ENCODE results near the gene ZRANB1.

Gene ZRANB1

DNA sequence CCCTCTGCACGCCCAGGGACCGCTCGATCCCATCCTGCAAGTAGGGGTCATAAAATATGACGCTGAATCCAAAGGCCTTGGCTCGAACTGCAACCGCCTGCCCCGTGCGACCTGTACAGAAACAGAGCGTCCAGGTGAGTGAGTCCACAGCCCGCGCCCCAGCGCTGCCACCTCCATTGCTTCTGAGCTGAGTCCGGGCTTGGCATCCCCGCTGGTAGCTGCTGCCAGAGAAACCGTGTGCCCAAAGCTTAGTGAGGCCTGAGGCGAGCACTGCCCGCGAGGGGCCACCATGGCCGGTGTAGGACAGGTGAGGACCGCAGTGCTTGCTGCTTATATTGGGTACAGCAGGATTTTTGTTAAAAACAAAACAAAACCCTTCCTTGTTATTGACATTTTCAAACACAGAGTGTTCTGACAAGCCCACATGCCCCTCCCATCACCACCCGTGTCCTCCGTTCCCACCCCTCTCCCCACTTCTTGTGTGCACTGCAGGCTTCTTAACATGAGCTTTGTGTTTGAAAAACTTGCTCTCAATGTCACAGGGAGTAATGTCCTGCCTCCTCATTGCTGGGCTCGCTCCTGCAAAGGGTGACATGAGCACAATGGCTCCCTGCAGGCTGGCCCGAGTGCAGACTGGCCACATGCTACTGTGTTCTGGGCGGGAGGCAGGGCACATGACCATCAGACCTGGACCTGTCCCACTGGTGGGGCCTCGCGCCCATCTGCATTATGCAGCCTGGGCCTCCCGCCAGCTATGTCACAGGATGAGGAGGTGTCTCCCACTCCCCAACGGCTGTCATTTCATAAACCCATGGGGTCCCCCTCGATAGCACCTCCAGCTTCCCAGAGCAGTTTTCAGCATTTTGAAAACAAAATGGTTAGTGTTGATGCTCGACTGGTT is 52.9 kb downstream of the ZRANB1 start:
- Histone ChIP-seq H3K4me3 (ENCODE audit: severe bottlenecking) (no peak overlapping the region), H3K9me3 (ENCODE audit: severe bottlenecking) (no peaks in the 10 kb centered on the region), H3K36me3 (ENCODE audit: low read depth) (peaks cover 98% of the 10 kb centered on the region), H3K4me1 (ENCODE audit: insufficient read depth, poor library complexity, severe bottlenecking) (no peaks in the 10 kb centered on the region), H3K27me3 (ENCODE audit: insufficient read depth, poor library complexity, severe bottlenecking) (no peaks in the 10 kb centered on the region), H3K27ac (ENCODE audit: poor library complexity, severe bottlenecking) (no peak overlapping the region)
- DNase-seq (ENCODE audit: low spot score) (no peak), ATAC-seq (ENCODE audit: low read depth) (no peak)
- TF ChIP-seq, protein P1, sequence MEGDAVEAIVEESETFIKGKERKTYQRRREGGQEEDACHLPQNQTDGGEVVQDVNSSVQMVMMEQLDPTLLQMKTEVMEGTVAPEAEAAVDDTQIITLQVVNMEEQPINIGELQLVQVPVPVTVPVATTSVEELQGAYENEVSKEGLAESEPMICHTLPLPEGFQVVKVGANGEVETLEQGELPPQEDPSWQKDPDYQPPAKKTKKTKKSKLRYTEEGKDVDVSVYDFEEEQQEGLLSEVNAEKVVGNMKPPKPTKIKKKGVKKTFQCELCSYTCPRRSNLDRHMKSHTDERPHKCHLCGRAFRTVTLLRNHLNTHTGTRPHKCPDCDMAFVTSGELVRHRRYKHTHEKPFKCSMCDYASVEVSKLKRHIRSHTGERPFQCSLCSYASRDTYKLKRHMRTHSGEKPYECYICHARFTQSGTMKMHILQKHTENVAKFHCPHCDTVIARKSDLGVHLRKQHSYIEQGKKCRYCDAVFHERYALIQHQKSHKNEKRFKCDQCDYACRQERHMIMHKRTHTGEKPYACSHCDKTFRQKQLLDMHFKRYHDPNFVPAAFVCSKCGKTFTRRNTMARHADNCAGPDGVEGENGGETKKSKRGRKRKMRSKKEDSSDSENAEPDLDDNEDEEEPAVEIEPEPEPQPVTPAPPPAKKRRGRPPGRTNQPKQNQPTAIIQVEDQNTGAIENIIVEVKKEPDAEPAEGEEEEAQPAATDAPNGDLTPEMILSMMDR (IDR thresholded peaks at IDR 0.05; ENCODE audit: poor library complexity, severe bottlenecking) = no peak

DNA sequence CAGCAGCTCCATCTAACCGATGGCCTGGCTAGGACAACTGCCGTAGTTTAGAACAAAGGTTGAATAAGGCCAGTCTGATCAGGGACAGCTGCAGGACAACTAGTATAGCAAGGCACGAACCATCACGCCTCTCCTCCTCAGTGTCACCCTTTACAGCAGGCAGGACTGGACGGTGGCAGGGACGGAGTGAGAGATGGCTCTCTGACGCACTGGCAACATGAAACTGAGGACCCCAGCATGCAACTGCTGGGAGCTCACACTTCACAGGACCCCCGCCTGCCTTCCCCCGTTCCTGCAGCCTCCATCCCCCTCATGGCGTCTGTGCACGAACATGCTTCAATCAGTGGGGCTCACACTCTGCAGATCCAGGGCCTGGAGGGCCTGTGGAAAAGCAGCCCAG is 53.7 kb downstream of the ZRANB1 start:
- H3K27me3 ChIP-seq (ENCODE audit: insufficient read depth, poor library complexity, severe bottlenecking) = no peaks in the 10 kb centered on the region
- H3K4me1 ChIP-seq (ENCODE audit: insufficient read depth, poor library complexity, severe bottlenecking) = no peaks in the 10 kb centered on the region
- H3K27ac ChIP-seq (ENCODE audit: poor library complexity, severe bottlenecking) = no peak overlapping the region
- TF ChIP-seq, protein P1 (IDR thresholded peaks at IDR 0.05; ENCODE audit: poor library complexity, severe bottlenecking) = no peak
- no peaks in the 10 kb centered on the region for H3K9me3 ChIP-seq (ENCODE audit: severe bottlenecking)
- H3K4me3 ChIP-seq (ENCODE audit: severe bottlenecking) = no peak overlapping the region
- peaks cover 98% of the 10 kb centered on the region for H3K36me3 ChIP-seq (ENCODE audit: low read depth)
- no peak for ATAC-seq (ENCODE audit: low read depth)
- DNase-seq (ENCODE audit: low spot score) = no peak

DNA sequence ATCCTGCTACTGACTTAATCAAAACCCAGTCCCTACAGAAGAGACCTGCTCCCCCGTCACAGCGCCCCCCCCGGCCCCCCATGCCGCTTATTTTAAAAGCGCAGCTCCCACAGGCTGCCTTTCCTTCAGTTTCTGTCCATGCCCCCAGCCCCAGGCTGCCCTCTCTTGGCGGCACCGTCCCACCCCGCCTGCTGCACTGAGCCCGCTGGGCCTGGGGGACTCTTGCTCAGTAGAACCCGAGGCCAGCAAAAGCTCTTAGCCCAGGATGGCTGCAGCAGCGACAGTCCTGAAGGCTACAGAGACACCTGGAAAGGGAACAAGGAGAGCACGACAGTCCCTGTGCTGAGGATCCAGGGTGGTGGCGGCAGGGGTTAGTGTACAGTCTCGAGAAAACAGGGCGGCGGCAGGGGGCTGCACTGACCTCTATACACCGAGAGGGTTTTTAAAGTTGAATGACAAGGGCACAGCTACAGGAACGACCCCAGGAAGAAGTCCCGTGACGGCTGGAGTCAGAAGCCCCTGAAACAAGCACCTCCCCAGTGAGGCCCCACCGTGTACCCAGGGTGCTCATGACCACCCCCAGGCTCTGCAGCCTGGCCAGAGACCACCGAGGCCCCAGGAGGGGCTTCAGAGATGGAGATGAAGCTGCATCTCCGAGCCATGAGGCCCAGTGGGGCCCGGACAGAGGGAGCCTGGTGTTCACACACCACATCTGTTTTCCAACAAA is 54.4 kb downstream of the ZRANB1 start:
- Histone ChIP-seq H3K27ac (ENCODE audit: poor library complexity, severe bottlenecking) (no peak overlapping the region), H3K4me1 (ENCODE audit: insufficient read depth, poor library complexity, severe bottlenecking) (no peaks in the 10 kb centered on the region), H3K4me3 (ENCODE audit: severe bottlenecking) (no peak overlapping the region), H3K27me3 (ENCODE audit: insufficient read depth, poor library complexity, severe bottlenecking) (no peaks in the 10 kb centered on the region), H3K9me3 (ENCODE audit: severe bottlenecking) (no peaks in the 10 kb centered on the region), H3K36me3 (ENCODE audit: low read depth) (peaks cover 98% of the 10 kb centered on the region)
- no peak for ATAC-seq (ENCODE audit: low read depth)
- no peak for DNase-seq (ENCODE audit: low spot score)
- TF ChIP-seq, protein P1 (IDR thresholded peaks at IDR 0.05; ENCODE audit: poor library complexity, severe bottlenecking) = no peak

DNA sequence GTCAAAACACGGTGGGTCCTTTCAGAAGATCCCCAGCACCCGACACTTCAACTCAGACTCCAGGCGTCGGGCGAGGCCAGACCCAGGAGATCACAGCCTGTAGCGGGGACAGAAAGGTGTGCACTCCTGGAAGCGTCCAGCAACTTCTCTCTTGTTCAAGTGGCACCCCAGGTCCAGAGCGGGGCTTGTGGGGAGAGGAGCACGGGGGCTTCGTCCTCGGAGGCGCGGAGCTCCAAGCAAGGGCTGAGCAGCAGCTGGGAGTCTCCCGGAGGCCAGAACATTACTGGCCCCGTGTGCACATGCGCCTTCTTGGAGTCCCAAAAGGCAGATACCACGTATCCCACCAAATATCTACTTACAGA is 54.9 kb downstream of the ZRANB1 start:
- TF ChIP-seq, protein P1 (IDR thresholded peaks at IDR 0.05; ENCODE audit: poor library complexity, severe bottlenecking) = no peak
- H3K36me3 ChIP-seq (ENCODE audit: low read depth) = peaks cover 96% of the 10 kb centered on the region
- ATAC-seq (ENCODE audit: low read depth) = no peak
- no peak overlapping the region for H3K27ac ChIP-seq (ENCODE audit: poor library complexity, severe bottlenecking)
- DNase-seq (ENCODE audit: low spot score) = no peak
- peaks cover 5% of the 10 kb centered on the region for H3K4me1 ChIP-seq (ENCODE audit: insufficient read depth, poor library complexity, severe bottlenecking)
- H3K27me3 ChIP-seq (ENCODE audit: insufficient read depth, poor library complexity, severe bottlenecking) = no peaks in the 10 kb centered on the region
- H3K4me3 ChIP-seq (ENCODE audit: severe bottlenecking) = no peak overlapping the region
- H3K9me3 ChIP-seq (ENCODE audit: severe bottlenecking) = no peaks in the 10 kb centered on the region
